GM15510 (cell line): ENCODE results near the gene TRIM58.

Source experiments
- POLR2A ChIP-seq: IDR thresholded peaks from 3 replicates; pipeline ENCODE4 v1.6.1; 2011; ENCODE audit warnings: borderline replicate concordance; ENCODE audit not compliant: insufficient read length; ENCODE audit errors: extremely low read depth

The TRIM58 gene

DNA sequence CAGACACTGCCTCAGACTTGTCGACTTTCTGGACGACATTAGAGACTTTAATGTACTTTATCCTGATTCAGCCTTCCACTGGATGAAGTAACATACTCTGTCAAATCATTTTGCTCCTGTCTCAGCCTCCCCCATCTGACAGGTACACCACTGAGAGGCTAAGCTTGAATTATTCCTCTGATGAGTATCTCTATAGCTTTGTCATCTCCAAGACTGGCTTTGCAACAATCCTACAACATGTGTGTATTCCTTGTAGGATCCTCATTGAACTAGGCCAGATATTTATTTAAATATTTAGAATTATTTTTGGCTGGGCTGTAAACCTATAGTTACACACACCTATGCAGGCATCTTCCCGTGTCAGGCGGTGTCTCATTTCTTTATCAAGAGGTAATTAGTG lies 1.1 kb upstream of the TRIM58 start:
- TF ChIP-seq POLR2A, result no peak

DNA sequence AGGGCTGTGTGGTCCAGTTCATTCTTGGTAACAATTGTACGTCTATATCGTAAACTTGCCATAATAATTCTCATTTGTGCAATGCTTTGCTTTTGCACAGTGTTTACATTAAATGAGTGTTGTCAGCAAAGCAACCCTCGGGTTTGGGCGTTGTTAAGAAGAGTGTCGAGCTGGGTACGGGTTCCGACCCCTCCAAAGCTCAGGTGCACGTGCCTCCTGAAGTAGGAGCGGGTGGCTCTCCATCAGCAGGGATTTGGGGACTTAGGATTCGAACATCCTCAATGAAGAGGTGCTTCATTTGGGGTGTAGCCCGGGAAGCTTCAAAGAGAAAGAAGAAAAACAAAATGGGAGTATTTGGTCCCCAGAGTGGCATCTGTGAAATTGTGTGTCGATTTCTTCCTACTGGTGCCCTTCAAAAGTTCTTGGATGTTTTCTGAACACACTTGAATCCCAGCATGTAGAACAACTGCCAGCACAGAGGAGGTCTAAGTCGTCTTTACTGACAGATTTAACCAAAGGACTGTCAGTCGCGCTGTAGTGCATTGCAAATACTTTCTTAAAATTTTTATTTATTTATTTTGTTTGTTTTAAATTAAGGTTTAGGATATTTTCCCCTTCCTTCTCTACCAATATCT lies 1.1 kb downstream of the TRIM58 start:
- no peak for TF ChIP-seq POLR2A

DNA sequence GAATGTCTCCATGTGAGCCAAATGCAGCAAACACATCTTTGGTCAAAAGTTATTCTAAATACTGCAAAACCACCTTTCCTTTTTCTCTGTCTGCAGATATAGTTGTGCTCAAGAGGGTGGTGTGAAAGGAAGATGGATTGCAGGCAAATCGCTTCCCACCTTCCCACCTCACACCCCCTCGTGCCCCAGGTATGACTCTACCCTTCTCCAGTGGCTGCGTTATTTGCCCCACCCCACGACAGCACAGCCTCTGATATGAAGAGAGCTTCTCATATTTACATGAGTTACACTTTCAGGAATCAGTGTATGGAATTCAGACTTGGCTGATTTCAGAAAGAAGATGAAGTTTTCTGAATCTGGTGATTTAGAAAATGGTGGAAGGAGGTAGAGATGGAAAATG lies 5.8 kb downstream of the TRIM58 start:
- TF ChIP-seq POLR2A, result no peak

DNA sequence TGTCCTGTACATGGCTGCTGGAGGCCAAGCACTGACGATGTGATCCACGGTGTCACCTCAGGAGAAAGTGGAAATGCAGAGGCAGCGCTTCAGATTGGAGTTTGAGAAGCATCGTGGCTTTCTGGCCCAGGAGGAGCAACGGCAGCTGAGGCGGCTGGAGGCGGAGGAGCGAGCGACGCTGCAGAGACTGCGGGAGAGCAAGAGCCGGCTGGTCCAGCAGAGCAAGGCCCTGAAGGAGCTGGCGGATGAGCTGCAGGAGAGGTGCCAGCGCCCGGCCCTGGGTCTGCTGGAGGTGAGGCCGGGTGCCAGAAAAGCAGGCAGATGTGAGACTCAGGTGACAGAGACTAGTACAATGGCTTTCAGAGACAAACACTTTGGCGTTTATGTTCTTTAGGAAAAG lies 7.7 kb downstream of the TRIM58 start:
- TF ChIP-seq POLR2A, result no peak

DNA sequence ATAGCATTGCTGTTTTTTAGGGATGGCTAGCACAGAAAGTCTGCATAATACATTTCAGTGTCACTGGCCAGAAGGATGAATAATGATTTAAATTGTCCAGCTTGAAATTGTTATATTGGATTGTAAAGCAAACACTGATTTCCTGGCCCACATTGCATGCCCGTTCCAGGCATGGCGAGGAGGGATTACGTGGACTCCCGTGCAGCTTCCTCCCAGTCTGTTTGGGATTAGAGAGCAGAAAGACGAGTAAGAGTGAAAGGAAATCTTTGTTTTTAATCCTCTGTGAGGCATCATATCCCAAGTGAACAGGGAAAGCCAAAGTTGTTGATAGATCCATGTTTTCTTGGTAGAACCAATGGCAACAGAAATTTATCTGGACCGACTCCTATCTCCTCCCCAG lies 8.4 kb downstream of the TRIM58 start:
- no peak for TF ChIP-seq POLR2A

DNA sequence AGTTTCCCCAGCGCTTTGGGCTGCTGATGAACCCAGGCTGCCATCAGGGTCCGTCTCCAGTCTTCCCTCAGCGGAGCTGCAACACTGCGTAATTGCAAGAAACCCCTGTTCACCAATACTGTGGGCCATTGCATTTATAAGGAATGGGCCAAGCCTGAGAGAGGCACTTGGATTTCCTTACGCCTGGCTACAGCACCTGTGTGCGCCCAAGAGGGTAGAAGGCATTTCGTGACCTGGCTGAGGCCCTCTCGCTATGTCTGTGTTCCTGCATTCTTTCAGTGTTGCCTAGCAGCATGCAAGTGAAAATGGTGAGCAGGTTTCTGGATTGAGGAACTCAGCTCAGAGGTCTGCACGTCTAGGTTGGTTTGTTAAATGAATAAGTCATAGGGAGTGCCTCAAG lies 26.4 kb downstream of the TRIM58 start:
- TF ChIP-seq POLR2A, result no peak

DNA sequence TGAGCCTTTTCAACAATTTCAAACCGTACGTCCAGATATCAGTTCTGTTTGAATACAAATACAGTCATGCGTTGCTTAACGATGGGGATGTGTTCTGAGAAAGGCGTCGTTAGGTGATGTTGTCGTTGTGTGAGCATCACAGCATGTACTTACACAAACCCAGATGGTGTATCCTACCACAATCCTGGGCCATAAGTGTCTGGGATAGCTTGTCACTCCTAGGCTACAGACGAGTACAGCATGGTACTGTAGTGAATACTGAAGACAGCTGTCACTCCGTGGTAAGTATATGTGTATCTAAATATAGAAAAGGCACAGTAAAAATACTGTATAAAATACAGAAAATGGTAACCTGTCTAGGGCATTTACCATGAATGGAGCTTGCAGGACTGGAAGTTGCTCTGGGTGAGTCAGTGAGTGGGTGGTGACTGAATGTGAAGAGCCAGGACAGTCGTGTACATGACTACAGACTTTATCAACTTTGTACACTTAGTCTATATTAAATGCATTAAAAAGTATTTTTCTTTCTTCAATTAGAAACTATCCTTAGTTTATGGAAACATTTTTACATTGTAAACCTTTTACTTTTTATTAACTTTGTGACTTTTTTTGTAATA lies 27.9 kb downstream of the TRIM58 start:
- no peak for TF ChIP-seq POLR2A

DNA sequence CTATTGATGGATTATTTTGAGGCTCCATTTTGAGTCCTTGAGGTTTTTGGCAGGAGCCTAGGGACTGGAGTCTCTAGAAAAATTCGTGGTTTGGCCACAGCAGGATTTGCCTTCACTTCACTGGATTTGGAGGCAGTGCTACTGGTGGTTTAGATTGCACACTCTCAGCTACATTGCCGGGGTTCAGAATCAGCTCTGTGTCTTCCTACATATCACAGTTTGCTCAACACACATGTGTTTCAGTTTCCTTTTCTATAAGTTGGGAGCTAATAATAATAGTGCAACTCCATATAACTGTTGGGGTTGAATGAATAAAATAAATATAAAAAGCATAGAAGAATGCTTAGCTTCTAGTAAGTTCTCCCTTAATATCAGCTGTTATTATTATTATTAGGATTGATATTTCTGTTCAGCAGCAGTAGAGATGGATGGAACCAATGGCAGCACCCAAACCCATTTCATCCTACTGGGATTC lies 38.2 kb downstream of the TRIM58 start, which contains the start of gene OR2W3:
Gene OR2W3 (plus strand): TSS at position 425 of the 475 bp plus-strand sequence. CDS start 0 bp downstream, at position 425.
- no peak for TF ChIP-seq POLR2A

DNA sequence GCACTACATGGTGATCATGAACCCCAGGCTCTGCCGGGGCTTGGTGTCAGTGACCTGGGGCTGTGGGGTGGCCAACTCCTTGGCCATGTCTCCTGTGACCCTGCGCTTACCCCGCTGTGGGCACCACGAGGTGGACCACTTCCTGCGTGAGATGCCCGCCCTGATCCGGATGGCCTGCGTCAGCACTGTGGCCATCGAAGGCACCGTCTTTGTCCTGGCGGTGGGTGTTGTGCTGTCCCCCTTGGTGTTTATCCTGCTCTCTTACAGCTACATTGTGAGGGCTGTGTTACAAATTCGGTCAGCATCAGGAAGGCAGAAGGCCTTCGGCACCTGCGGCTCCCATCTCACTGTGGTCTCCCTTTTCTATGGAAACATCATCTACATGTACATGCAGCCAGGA lies 39.0 kb downstream of the TRIM58 start:
- TF ChIP-seq POLR2A, result no peak

DNA sequence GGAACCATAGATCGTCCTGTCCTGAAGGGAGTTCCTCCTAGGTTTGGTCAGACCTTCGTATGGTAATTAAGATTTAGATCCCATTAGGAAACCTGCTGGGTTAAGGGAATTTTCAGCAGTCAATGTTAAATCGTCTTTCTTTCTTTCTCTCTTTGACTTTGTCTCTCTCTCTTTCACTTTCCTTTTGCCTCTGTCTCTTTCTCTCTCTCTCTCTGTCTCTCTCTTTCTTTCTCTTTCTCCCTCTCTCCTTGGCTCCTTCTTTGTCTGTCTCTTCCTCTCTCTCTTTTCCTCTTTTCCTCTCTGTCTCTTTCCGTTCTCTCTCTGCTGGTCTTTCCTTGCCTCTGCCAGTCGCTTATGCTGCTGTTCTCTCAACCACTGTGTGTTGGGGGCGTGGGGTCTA lies 47.1 kb downstream of the TRIM58 start:
- no peak for TF ChIP-seq POLR2A

DNA sequence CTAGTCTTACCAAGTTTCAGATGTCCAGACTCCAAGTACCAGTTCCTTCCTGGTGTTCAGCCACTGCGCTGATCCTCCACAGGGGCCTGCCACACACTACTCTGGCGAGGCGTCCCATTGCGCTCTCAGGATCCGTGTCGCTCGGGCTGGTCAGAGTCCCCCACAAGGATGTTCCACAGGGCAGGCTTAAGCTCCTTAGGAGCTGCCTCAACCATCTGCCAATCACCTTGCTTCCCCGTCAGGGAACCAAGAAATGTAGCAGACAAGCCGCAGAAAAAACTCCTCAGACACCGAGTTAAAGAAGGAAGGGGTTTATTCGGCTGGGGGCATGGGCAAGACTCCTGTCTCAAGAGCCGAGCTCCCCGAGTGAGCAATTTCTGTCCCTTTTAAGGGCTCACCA lies 48.2 kb downstream of the TRIM58 start:
- no peak for TF ChIP-seq POLR2A

DNA sequence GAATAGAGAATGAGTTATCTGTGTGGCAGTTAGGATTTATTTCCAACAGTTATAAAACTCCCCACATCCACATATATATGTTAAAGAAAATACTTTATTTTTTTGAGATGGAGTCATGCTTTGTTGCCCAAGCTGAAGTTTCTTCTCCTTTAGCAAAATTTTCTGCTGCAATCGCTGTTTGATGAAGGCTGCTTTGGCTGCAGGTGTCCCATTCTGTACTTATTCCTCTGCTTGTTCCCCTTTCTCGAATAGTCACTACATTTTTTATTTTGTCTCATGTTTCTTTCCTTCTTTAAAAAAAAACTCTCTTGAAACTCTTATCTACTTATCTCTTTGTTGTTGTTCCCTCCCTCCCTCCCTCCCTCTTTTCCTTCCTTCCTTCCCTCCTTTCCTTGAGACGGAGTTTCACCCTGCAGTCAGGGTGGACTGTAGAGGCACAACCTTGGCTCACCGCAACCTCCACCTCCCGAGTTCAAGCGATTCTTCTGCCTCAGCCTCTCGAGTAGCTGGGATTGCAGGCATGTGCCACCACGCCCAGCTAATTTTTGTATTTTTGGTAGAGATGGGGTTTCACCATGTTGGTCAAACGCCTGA lies 49.0 kb downstream of the TRIM58 start:
- TF ChIP-seq POLR2A, result no peak

DNA sequence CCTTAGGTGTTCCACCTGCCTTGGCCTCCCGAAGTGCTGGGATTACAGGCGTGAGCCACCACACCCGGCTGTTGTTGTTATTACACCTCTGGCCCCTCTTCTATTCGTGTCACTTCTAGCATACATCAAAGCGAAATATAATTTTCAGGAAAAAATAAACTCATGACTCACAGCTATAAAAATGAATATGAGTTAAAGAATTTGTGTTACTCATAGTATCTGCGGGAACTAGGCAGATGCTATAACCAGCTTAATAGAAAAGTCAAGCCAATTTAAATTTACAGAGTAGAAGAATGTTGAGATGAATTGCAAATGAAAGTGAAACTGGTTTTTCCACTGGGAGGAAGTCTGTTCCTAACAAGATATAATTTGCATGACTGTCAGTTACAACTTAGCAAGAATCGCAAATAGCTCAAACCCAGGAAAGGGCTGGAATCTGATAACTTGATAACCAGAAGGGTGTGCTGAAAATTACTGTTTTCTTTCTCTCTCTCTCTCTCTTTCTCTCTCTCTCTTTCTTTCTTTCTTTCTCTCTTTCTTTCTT lies 49.6 kb downstream of the TRIM58 start:
- TF ChIP-seq POLR2A, result no peak

DNA sequence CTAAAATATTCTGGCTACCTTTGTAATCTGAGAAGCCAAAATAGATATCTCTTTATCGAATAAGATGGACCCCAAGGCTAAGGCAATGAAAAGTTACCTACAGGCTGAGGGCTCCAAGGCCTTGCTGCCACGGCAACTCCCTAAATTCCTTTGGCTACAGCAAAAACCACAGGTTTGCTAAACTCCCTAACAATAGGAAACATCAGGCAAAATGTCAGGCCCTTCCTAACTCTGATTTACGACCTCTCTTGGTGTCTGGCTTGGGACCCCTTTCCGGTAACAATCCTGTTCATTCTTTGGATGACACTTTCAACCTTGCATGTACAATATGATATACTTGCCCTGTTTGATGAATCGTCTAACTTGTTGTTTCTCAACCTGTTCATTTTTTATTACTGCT lies 51.8 kb downstream of the TRIM58 start:
- no peak for TF ChIP-seq POLR2A

DNA sequence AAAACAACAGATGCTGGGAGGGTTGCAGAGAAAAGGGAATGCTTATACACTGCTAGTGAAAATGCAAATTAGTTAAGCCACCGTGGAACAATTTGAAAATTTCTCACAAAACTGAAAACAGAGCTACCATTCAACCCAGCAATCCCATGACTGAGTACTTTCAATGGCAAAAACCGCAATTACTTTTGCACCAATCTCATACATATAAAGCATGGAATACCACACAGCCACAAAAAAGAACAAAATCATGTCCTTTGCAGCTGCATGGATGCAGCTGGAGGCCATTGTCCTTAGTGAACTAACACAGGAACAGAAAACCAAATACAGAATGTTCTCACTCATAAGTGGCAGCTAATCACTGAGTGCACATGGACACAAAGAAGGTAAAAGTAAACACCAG lies 56.8 kb downstream of the TRIM58 start:
- no peak for TF ChIP-seq POLR2A
